Left ventricle myocardium inferior (tissue), 1 donor: ENCODE data around the gene SDF4. TPM values are rescaled to one million over a fixed set of nuclear protein-coding genes. Genes with fewer than 3 reads are reported as not detected.

Source experiments
- DNase-seq: peaks from one replicate; pipeline ENCODE4 v3.0.0-alpha.2; 2020
- H3K27ac ChIP-seq: fragments of 200-600 bp; replicated peaks from 2 replicates; pipeline ENCODE4 v1.8.0; 2021
- H3K27me3 ChIP-seq: fragments of 200-600 bp; 2 replicates; pipeline ENCODE4 v1.8.0; 2021; ENCODE audit warnings: low read depth
- H3K36me3 ChIP-seq: fragments of 200-600 bp; 2 replicates; pipeline ENCODE4 v1.8.0; 2021
- H3K4me1 ChIP-seq: fragments of 200-600 bp; 2 replicates; pipeline ENCODE4 v1.8.0; 2021
- H3K4me3 ChIP-seq: fragments of 200-600 bp; 2 replicates; pipeline ENCODE4 v1.8.0; 2021; ENCODE audit warnings: mild to moderate bottlenecking, moderate library complexity
- H3K9me3 ChIP-seq: fragments of 200-600 bp; replicated peaks from 2 replicates; pipeline ENCODE4 v1.8.0; 2021
- CTCF ChIP-seq: fragments of 200-600 bp; IDR thresholded peaks from 2 replicates; pipeline ENCODE4 v1.8.0; 2021; ENCODE audit warnings: antibody characterized with exemption, mild to moderate bottlenecking, borderline replicate concordance
- intact Hi-C: fragments of 100-400 bp; cut with micrococcal nuclease; formaldehyde crosslinking; loops from one replicate; pipeline ENCODE4 v1.11.0; 2022
- total RNA-seq: library from RNA; stranded (reverse); fragmentation: NEBNext Ultra II Directional; extraction: Animal tissue kit (Norgen Biotek cat#: 25700); gene quantifications from one replicate; pipeline ENCODE4 v1.2.1, GENCODE V29; 2021
- donor health status: DM: no; HTN: yes; CAD: no; lungs with severe emphysema.

Gene SDF4
- total RNA-seq, 1 donor from 2014 or later = 114 TPM

- intact Hi-C loops = no loop called here
- Histone ChIP-seq H3K9me3 (peaks cover 6% of the 10 kb centered on the region), H3K27ac (no peak overlapping the region), H3K4me1 (peaks cover 6% of the 10 kb centered on the region), H3K27me3 (no peaks in the 10 kb centered on the region), H3K36me3 (no peaks in the 10 kb centered on the region), H3K4me3 (no peak overlapping the region)
- no peak for DNase-seq
- TF ChIP-seq CTCF = no peak
These were observed 42.7 kb downstream of the SDF4 start for GRCh38 chr1:1189111-1189510.

DNA sequence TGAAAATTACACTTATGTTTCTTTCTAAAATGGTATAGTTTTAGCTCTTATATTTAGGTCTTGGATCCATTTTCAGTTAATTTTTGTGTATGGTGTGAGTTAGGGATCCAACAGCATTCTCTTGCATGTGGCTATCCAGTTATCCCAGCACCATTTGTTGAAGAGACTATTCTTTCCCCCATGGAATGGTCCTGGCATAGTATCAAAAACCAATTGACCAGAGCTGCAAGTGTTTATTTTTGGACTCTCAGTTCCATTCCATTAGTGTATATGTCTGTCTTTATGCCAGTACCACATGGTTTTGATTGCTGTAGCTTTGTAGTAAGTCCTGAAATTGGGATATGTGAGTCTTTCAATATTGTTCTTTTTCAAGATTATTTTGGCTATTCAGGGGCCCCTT lies 43.9 kb downstream of the SDF4 start:
- Histone ChIP-seq H3K27ac (no peak overlapping the region), H3K4me1 (peaks cover 13% of the 10 kb centered on the region), H3K4me3 (no peak overlapping the region), H3K9me3 (peaks cover 6% of the 10 kb centered on the region), H3K27me3 (peaks cover 6% of the 10 kb centered on the region), H3K36me3 (no peaks in the 10 kb centered on the region)
- no peak for DNase-seq
- intact Hi-C loops = no loop called here
- no peak for TF ChIP-seq CTCF

DNA sequence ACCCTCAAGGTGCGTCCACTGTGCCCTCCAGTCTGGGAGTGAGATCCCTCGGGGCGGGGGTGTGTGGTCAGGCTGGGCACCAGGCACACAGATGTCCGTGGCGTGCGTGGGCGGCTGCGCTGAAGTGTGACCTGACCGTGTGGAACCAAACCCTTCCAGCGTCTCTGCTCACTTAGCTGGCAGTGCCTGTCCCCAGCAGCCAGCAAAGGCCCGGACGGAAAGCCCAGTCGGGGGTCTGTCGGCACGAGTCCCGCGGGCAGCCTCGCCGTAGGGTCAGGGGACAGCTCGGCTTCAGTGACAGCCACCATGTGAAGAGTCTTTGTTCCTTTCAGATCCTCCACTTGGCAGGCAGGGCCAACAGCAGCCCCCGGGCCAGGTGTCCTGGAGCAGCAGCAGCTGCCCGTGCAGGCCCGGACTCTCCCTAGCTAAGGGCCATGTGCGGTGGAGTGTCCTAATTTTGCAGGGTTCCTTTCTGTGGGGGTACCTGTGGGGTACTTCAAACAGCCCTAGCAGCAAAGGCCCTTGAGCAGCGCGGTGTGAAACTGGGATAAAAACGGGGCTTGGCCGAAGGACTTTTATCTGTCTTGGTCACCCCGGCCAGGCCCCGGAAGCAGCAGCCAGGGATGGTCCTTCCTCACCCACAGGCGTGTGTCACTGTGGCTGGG lies 46.6 kb downstream of the SDF4 start:
- Histone ChIP-seq H3K27ac (no peak overlapping the region), H3K4me3 (no peak overlapping the region), H3K4me1 (peaks cover 19% of the 10 kb centered on the region), H3K27me3 (peaks cover 32% of the 10 kb centered on the region), H3K9me3 (peaks cover 6% of the 10 kb centered on the region), H3K36me3 (no peaks in the 10 kb centered on the region)
- intact Hi-C loops = no loop called here
- DNase-seq = peak; percentile 6
- no peak for TF ChIP-seq CTCF

DNA sequence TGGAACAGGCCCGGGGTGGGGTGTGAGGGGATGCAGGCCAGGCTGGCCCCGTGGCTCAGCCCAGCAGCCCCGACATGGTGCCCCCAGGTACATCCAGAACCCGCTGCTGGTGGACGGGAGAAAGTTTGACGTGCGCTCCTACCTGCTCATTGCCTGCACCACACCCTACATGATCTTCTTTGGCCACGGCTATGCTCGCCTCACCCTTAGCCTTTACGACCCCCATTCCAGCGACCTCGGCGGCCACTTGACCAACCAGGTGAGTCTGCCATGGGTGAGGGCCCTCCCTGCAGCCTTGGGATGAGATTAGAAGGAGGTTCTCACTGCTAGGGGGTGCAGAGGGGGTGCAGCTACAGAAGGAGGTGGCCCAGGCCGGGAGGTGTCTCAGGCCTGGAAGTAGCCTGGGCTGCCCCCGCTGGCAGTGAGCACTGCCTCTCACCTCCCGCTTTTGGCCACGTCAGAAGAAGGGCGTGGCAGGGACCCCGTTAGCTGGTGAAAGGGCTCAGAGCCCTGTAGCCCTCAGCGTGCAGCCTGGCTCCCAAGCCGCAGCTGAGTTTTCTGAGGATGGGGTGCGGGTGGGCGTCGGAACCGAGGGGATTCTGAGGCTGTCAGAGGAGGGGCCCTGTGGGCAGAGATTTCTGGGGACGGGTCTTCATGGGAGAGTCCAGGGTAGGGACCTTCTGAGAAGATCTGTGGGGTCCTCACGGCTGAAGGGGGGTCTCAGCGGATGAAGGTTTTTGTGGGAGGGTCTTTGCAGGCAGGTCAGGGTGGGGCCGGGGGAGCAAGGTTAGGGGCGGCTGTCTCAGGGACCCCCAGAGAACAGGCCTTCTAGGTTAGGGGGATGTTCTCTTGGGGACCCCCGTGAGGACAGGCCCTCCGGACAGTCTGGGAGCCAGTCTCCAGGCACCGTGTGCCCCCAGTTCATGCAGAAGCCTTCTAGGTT lies 47.7 kb downstream of the SDF4 start:
- H3K27ac ChIP-seq = no peak overlapping the region
- H3K9me3 ChIP-seq = peaks cover 6% of the 10 kb centered on the region
- H3K4me1 ChIP-seq = peaks cover 19% of the 10 kb centered on the region
- intact Hi-C loops = no loop called here
- no peak for TF ChIP-seq CTCF
- H3K27me3 ChIP-seq = peaks cover 43% of the 10 kb centered on the region
- H3K36me3 ChIP-seq = no peaks in the 10 kb centered on the region
- no peak overlapping the region for H3K4me3 ChIP-seq
- peak; percentile 5 for DNase-seq

- peaks cover 51% of the 10 kb centered on the region for H3K27me3 ChIP-seq
- peak; percentile 13 for DNase-seq
- peaks cover 17% of the 10 kb centered on the region for H3K4me1 ChIP-seq
- H3K27ac ChIP-seq = peak overlapping the region; percentile 38
- H3K4me3 ChIP-seq = peak overlapping the region; percentile 50
- peaks cover 6% of the 10 kb centered on the region for H3K9me3 ChIP-seq
- no peaks in the 10 kb centered on the region for H3K36me3 ChIP-seq
- intact Hi-C loops = no loop called here
- no peak for TF ChIP-seq CTCF
These were observed 48.5 kb downstream of the SDF4 start for GRCh38 chr1:1183221-1183747.
